NCI-H146 treated with DMSO at 0.1 percent for 48 hours (cell line): Measurements from ENCODE around the gene ITGB3BP.
"Not testable (repeated sequence)": the region's sequence is repeated elsewhere in the genome, so short reads cannot be mapped to it uniquely, and the experiment has no call there.

Experiments
- DNase-seq: peaks from one replicate; lab custom pipeline; 2025; ENCODE audit not compliant: unreplicated experiment; lab: John Stamatoyannopoulos, UW

ITGB3BP gene

GRCh38 chr1:63423649-63424048 lies 99.4 kb downstream of the ITGB3BP start:
- no peak for DNase-seq

- DNase-seq: not testable (repeated sequence)
Measured at GRCh38 chr1:63420746-63421145, 102.3 kb downstream of the ITGB3BP start.

- no peak for DNase-seq
Measured at GRCh38 chr1:63418101-63418500, 104.9 kb downstream of the ITGB3BP start.

GRCh38 chr1:63414691-63415365 lies 108.2 kb downstream of the ITGB3BP start:
- DNase-seq: no peak

GRCh38 chr1:63413394-63413793 lies 109.6 kb downstream of the ITGB3BP start:
- DNase-seq: no peak

GRCh38 chr1:63411066-63411465 lies 112.0 kb downstream of the ITGB3BP start:
- no peak for DNase-seq

- no peak for DNase-seq
Measured at GRCh38 chr1:63408331-63408730, 114.7 kb downstream of the ITGB3BP start.

- no peak for DNase-seq
Measured at GRCh38 chr1:63407002-63407401, 116.0 kb downstream of the ITGB3BP start.

- DNase-seq: no peak
Measured at GRCh38 chr1:63405987-63406386, 117.0 kb downstream of the ITGB3BP start.

GRCh38 chr1:63405021-63405420 lies 118.0 kb downstream of the ITGB3BP start:
- no peak for DNase-seq

- no peak for DNase-seq
Measured at GRCh38 chr1:63403386-63403785, 119.6 kb downstream of the ITGB3BP start.

- no peak for DNase-seq
Measured at GRCh38 chr1:63401945-63402344, 121.1 kb downstream of the ITGB3BP start.
